ENCODE measurements around the gene AUTS2. TPM values are rescaled to one million over a fixed set of nuclear protein-coding genes. Genes with fewer than 3 reads are reported as not detected.

The AUTS2 gene
- polyA plus RNA-seq, 1 experiment, result 0.54 TPM

DNA sequence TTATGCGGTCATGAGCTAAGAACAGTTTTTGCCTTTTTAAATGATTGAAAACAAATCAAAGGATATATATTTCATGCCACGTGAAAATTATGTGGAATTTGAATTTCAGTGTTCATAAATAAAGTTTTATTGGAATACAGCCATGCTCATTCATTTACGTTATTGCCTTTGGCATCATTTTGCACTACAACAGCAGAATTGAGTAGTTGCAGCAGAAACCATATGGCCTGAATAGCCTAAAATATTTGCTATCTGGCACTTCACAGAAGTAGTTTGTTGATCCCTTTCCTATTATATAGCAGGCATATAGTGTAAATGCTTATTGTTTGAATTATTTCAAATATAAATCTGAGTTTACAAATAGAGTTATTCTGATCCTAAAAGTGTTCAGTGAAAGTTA is 59.7 kb downstream of the AUTS2 start:
- no peak for DNase-seq (ENCODE audit: low read depth)
- CTCF ChIA-PET, result no interaction called here
- Histone ChIP-seq H3K27me3 (ENCODE audit: control insufficient read depth, insufficient read depth, low read length) (no peaks in the 10 kb centered on the region), H3K36me3 (ENCODE audit: control insufficient read depth, insufficient read depth, low read length) (no peaks in the 10 kb centered on the region), H3K4me3 (ENCODE audit: low read depth, low read length) (no peak overlapping the region)
- TF ChIP-seq CTCF (IDR thresholded peaks at IDR 0.05; ENCODE audit: insufficient read depth, low read depth, low read length), result no peak
- POLR2A ChIA-PET, result no interaction called here

DNA sequence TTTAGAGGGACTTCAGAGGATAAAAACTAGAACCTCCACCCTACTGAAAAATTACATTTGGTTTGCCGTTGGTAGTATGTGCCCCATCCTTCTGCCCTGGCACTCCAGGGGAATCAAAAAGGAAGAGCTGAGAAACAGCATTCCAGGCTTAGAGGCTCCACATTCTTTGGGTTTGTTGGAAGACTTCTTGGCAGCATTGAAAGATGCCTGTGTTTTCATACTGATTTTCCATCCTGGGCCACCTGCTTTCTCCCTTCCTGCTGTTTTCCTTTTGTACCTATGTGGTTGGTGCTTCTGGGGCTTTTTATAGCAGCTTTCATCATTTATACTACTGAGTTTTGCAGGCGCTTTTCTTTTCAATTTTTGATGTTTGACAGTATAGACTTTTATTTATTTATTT is 61.7 kb downstream of the AUTS2 start:
- H3K27me3 ChIP-seq (ENCODE audit: control insufficient read depth, insufficient read depth, low read length), result no peaks in the 10 kb centered on the region
- ChIA-PET POLR2A (no interaction called here), CTCF (no interaction called here)
- H3K36me3 ChIP-seq (ENCODE audit: control insufficient read depth, insufficient read depth, low read length), result no peaks in the 10 kb centered on the region
- DNase-seq (ENCODE audit: low read depth), result no peak
- TF ChIP-seq CTCF (IDR thresholded peaks at IDR 0.05; ENCODE audit: insufficient read depth, low read depth, low read length), result no peak
- H3K4me3 ChIP-seq (ENCODE audit: low read depth, low read length), result no peak overlapping the region

- no peak for TF ChIP-seq CTCF (IDR thresholded peaks at IDR 0.05; ENCODE audit: insufficient read depth, low read depth, low read length)
- no peak for DNase-seq (ENCODE audit: low read depth)
- ChIA-PET POLR2A (no interaction called here), CTCF (no interaction called here)
- Histone ChIP-seq H3K36me3 (ENCODE audit: control insufficient read depth, insufficient read depth, low read length) (no peaks in the 10 kb centered on the region), H3K4me3 (ENCODE audit: low read depth, low read length) (no peak overlapping the region), H3K27me3 (ENCODE audit: control insufficient read depth, insufficient read depth, low read length) (no peaks in the 10 kb centered on the region)
Measured at GRCh38 chr7:69661342-69661741, 63.1 kb downstream of the AUTS2 start.

DNA sequence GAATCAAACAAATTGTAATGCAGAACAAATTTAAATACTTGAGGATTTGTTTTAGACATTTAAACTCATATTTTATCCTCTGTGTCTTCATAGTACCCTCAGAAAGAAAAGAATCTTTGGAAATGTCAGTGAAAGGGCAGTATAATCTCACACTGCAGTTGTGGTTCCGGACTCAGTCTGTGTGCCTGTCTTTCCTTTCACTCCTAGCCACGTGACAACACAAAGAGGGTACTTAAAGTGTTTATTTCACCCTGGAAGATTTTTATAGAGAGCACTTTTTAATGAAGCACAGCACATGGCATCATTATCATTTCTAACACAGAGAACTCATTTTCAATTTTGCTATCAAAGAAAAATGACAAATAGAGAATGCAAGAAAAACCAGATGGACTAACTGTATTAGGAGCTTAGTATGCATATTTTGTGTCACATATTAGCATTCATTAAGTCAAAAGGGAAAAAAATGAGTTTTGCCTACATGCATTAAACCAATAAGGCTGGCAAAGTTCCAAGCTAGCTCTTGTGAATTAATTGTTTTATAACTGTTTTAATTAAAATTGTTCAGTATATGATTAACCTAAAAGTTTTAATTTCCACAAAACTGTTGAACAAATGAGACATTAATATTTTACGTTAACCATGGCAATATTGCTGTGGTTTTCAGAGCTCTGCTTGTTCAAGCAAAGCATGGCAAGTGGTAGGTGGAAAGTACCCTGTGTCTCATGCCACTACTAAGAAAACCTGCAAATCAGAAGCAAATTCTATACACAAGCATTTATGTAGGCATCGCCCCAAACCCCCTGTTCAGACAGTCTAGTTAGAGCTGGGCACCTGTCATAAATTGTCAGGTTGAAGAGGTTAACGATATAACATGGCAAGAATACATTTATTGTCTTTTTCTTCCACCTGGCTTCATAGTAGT is 65.9 kb downstream of the AUTS2 start:
- CTCF ChIA-PET, result interaction anchor here (0.5 kb wide), 1 partner anchor 163 kb away, joined by 3 read pairs; no protein-coding TSS in a partner anchor
- no peak for DNase-seq (ENCODE audit: low read depth)
- H3K27me3 ChIP-seq (ENCODE audit: control insufficient read depth, insufficient read depth, low read length), result no peaks in the 10 kb centered on the region
- TF ChIP-seq CTCF (IDR thresholded peaks at IDR 0.05; ENCODE audit: insufficient read depth, low read depth, low read length), result no peak
- no peak overlapping the region for H3K4me3 ChIP-seq (ENCODE audit: low read depth, low read length)
- no peaks in the 10 kb centered on the region for H3K36me3 ChIP-seq (ENCODE audit: control insufficient read depth, insufficient read depth, low read length)
- POLR2A ChIA-PET, result no interaction called here

- no peaks in the 10 kb centered on the region for H3K27me3 ChIP-seq (ENCODE audit: control insufficient read depth, insufficient read depth, low read length)
- no peak for DNase-seq (ENCODE audit: low read depth)
- H3K36me3 ChIP-seq (ENCODE audit: control insufficient read depth, insufficient read depth, low read length), result no peaks in the 10 kb centered on the region
- TF ChIP-seq CTCF (IDR thresholded peaks at IDR 0.05; ENCODE audit: insufficient read depth, low read depth, low read length), result no peak
- POLR2A ChIA-PET, result no interaction called here
- CTCF ChIA-PET, result no interaction called here
- no peak overlapping the region for H3K4me3 ChIP-seq (ENCODE audit: low read depth, low read length)
Measured at GRCh38 chr7:69665369-69665768, 67.1 kb downstream of the AUTS2 start.

Data from BJ (cell line).